ENCODE measurements around the gene LYAR. TPM values are rescaled to one million over a fixed set of nuclear protein-coding genes. Genes with fewer than 3 reads are reported as not detected.
A peak's percentile ranks its signal among the peaks of the same experiment; 100 is the strongest.

The LYAR gene
- total RNA-seq, 1 donor from 2014 or later: 13.5 TPM

DNA sequence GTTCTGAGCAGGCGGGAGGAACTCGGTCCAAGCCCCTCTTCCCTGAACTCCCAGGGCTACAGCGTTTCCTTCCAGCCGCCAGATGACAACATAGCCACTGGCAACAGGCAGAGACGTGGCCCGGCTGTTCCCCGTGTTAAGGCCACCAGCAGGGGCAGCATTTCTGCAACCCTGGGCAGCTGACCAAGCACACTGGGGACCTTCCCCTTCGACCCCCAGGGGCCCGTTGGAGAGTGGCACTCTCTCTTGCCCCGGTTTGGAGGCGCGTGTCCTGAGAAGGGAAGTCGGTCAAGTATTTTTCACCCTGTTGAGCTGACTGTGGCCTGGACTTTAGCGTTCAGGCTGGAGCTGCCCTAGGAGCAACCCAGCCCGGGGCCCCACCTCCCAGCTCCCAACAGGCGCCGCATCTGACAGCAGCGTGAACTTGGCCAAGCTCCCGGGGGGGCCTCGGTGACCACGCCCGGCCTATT, 37.7 kb upstream of the LYAR start:
- Mint-ChIP-seq H3K36me3 (ENCODE audit: low read depth, unreplicated experiment) (peaks cover 4% of the 10 kb centered on the region), H3K27ac (ENCODE audit: unreplicated experiment) (no peak overlapping the region)
- no peak overlapping the region for H3K4me3 ChIP-seq (ENCODE audit: insufficient read depth, low read depth, low read length)

DNA sequence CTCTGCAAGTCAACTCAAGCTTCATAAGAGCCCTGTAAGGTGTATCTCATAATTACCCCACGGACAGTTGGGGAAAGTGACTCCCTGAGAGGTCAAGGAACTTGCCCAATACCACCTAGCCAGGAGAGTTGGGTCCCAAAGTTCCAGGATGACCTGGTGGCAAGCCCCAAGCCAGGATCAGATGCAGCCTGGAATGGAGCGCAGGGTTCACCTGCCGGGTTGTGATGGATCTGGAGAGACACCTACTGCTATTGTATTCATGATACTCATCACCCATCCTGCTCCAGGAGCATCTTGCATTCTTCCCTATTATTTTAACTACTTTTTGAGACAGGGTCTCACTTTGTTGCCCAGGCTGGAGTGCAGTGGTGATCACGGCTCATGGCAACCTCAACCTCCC, 36.2 kb upstream of the LYAR start:
- Mint-ChIP-seq H3K4me3 (ENCODE audit: unreplicated experiment) (no peak overlapping the region), H3K27me3 (ENCODE audit: low read depth, unreplicated experiment) (no peaks in the 10 kb centered on the region)
- FAIRE-seq: no peak

More for the DNA sequence above, 37.7 kb upstream of the LYAR start:
- H3K4me1 Mint-ChIP-seq (ENCODE audit: low read depth, unreplicated experiment): peaks cover 14% of the 10 kb centered on the region
- no peaks in the 10 kb centered on the region for H3K9me3 ChIP-seq (ENCODE audit: insufficient read depth, low read depth, low read length)
- H3K27me3 ChIP-seq (ENCODE audit: insufficient read depth, low read length): no peaks in the 10 kb centered on the region
- H3K9me3 Mint-ChIP-seq (ENCODE audit: unreplicated experiment): no peaks in the 10 kb centered on the region
- DNase-seq (ENCODE audit: low read depth) (no peak), FAIRE-seq (no peak)
- no peak overlapping the region for H3K27ac ChIP-seq (ENCODE audit: low read depth, low read length)
- H3K4me3 Mint-ChIP-seq (ENCODE audit: unreplicated experiment): no peak overlapping the region
- no peak overlapping the region for H3K4me2 ChIP-seq (ENCODE audit: low read length)
- no peak for TF ChIP-seq EZH2 (IDR thresholded peaks at IDR 0.05; ENCODE audit: insufficient read depth, low read length)
- TF ChIP-seq, protein P1, sequence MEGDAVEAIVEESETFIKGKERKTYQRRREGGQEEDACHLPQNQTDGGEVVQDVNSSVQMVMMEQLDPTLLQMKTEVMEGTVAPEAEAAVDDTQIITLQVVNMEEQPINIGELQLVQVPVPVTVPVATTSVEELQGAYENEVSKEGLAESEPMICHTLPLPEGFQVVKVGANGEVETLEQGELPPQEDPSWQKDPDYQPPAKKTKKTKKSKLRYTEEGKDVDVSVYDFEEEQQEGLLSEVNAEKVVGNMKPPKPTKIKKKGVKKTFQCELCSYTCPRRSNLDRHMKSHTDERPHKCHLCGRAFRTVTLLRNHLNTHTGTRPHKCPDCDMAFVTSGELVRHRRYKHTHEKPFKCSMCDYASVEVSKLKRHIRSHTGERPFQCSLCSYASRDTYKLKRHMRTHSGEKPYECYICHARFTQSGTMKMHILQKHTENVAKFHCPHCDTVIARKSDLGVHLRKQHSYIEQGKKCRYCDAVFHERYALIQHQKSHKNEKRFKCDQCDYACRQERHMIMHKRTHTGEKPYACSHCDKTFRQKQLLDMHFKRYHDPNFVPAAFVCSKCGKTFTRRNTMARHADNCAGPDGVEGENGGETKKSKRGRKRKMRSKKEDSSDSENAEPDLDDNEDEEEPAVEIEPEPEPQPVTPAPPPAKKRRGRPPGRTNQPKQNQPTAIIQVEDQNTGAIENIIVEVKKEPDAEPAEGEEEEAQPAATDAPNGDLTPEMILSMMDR (IDR thresholded peaks at IDR 0.05; ENCODE audit: insufficient read depth, low read depth, low read length): peak; percentile 25
- H3K36me3 ChIP-seq (ENCODE audit: insufficient read depth, low read length): no peaks in the 10 kb centered on the region
- no peaks in the 10 kb centered on the region for H3K4me1 ChIP-seq (ENCODE audit: insufficient read depth, low read length)
- no peak overlapping the region for H3K9ac ChIP-seq (ENCODE audit: low read length)
- H3K79me2 ChIP-seq (ENCODE audit: insufficient read depth, low read length): no peaks in the 10 kb centered on the region
- H3K27me3 Mint-ChIP-seq (ENCODE audit: low read depth, unreplicated experiment): no peaks in the 10 kb centered on the region
- H4K20me1 ChIP-seq (ENCODE audit: insufficient read depth, low read length): no peaks in the 10 kb centered on the region
- H2AFZ ChIP-seq (ENCODE audit: low read depth, low read length): peak overlapping the region; percentile 32

DNA sequence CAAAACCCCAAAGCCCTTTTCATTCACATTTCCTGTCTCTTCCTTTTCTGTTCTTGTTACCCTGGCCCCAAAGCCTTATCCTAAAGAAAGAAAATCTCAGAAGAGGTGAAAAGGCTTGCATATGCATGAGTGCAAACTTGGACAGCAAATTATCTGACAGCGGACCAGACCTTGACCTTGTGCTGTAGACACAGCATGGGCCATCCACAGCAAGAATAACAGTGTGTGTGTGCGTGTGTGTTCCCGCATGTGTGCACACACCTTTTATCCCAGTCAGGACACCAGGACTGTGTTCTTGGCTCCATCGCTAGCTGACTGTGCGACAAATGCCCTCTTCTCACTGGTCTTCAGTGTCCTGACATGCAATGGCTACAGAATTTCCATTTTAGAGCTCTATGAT, 35.4 kb upstream of the LYAR start:
- DNase-seq (ENCODE audit: low read depth) (no peak), FAIRE-seq (no peak)
- Histone ChIP-seq H3K79me2 (ENCODE audit: insufficient read depth, low read length) (no peaks in the 10 kb centered on the region), H2AFZ (ENCODE audit: low read depth, low read length) (no peak overlapping the region), H4K20me1 (ENCODE audit: insufficient read depth, low read length) (no peaks in the 10 kb centered on the region), H3K27me3 (ENCODE audit: insufficient read depth, low read length) (no peaks in the 10 kb centered on the region), H3K4me2 (ENCODE audit: low read length) (no peak overlapping the region), H3K9ac (ENCODE audit: low read length) (no peak overlapping the region), H3K4me3 (ENCODE audit: insufficient read depth, low read depth, low read length) (no peak overlapping the region), H3K36me3 (ENCODE audit: insufficient read depth, low read length) (peaks cover 3% of the 10 kb centered on the region), H3K4me1 (ENCODE audit: insufficient read depth, low read length) (no peaks in the 10 kb centered on the region), H3K9me3 (ENCODE audit: insufficient read depth, low read depth, low read length) (no peaks in the 10 kb centered on the region), H3K27ac (ENCODE audit: low read depth, low read length) (no peak overlapping the region)
- H3K27ac Mint-ChIP-seq (ENCODE audit: unreplicated experiment): no peak overlapping the region
- no peak overlapping the region for H3K4me3 Mint-ChIP-seq (ENCODE audit: unreplicated experiment)
- H3K36me3 Mint-ChIP-seq (ENCODE audit: low read depth, unreplicated experiment): peaks cover 18% of the 10 kb centered on the region
- H3K9me3 Mint-ChIP-seq (ENCODE audit: unreplicated experiment): no peaks in the 10 kb centered on the region
- H3K4me1 Mint-ChIP-seq (ENCODE audit: low read depth, unreplicated experiment): peaks cover 14% of the 10 kb centered on the region
- no peaks in the 10 kb centered on the region for H3K27me3 Mint-ChIP-seq (ENCODE audit: low read depth, unreplicated experiment)
- no peak for TF ChIP-seq EZH2 (IDR thresholded peaks at IDR 0.05; ENCODE audit: insufficient read depth, low read length)
- TF ChIP-seq, protein P1 (IDR thresholded peaks at IDR 0.05; ENCODE audit: insufficient read depth, low read depth, low read length): no peak

More for the DNA sequence above, 36.2 kb upstream of the LYAR start:
- Histone ChIP-seq H3K9ac (ENCODE audit: low read length) (no peak overlapping the region), H3K79me2 (ENCODE audit: insufficient read depth, low read length) (no peaks in the 10 kb centered on the region), H3K4me1 (ENCODE audit: insufficient read depth, low read length) (no peaks in the 10 kb centered on the region), H4K20me1 (ENCODE audit: insufficient read depth, low read length) (no peaks in the 10 kb centered on the region), H3K9me3 (ENCODE audit: insufficient read depth, low read depth, low read length) (no peaks in the 10 kb centered on the region), H3K4me2 (ENCODE audit: low read length) (no peak overlapping the region), H3K36me3 (ENCODE audit: insufficient read depth, low read length) (peaks cover under 1% of the 10 kb centered on the region), H2AFZ (ENCODE audit: low read depth, low read length) (no peak overlapping the region), H3K27me3 (ENCODE audit: insufficient read depth, low read length) (no peaks in the 10 kb centered on the region), H3K27ac (ENCODE audit: low read depth, low read length) (no peak overlapping the region), H3K4me3 (ENCODE audit: insufficient read depth, low read depth, low read length) (no peak overlapping the region)
- H3K36me3 Mint-ChIP-seq (ENCODE audit: low read depth, unreplicated experiment): peaks cover 17% of the 10 kb centered on the region
- no peak overlapping the region for H3K27ac Mint-ChIP-seq (ENCODE audit: unreplicated experiment)
- H3K9me3 Mint-ChIP-seq (ENCODE audit: unreplicated experiment): no peaks in the 10 kb centered on the region
- peaks cover 14% of the 10 kb centered on the region for H3K4me1 Mint-ChIP-seq (ENCODE audit: low read depth, unreplicated experiment)
- no peak for TF ChIP-seq EZH2 (IDR thresholded peaks at IDR 0.05; ENCODE audit: insufficient read depth, low read length)
- TF ChIP-seq, protein P1 (IDR thresholded peaks at IDR 0.05; ENCODE audit: insufficient read depth, low read depth, low read length): no peak
- no peak for DNase-seq (ENCODE audit: low read depth)

Measured in astrocyte (in vitro differentiated cells and primary cell).